GM19328 (cell line): ENCODE results near the gene TMEM178B.

Experiments
- ATAC-seq: cut with Tn5 transposase; IDR thresholded peaks from one replicate; pipeline ENCODE4 v1.9.1; 2021; ENCODE audit warnings: mild to moderate bottlenecking, moderate library complexity; ENCODE audit not compliant: unreplicated experiment

TMEM178B gene

DNA sequence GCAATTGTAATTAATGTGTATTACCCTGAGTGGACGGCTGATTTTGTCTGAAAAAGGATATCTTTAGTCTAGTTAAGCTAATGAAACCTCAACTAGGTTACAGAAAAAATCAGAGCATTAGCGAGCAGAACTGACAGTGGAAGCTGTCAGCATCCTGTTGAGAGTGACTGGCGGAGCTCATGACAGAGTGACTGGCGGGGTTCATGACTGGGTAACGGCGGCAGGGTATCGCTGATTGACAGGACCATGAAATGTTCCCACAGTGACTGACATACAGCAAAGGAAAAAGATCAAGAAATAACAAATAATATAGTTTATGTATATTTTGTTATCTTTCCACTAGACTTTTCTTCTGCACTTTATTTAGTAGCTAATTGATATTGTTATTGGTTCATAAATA lies 274.9 kb downstream of the TMEM178B start:
- no peak for ATAC-seq

GRCh38 chr7:141349338-141349737 lies 275.5 kb downstream of the TMEM178B start:
- no peak for ATAC-seq

DNA sequence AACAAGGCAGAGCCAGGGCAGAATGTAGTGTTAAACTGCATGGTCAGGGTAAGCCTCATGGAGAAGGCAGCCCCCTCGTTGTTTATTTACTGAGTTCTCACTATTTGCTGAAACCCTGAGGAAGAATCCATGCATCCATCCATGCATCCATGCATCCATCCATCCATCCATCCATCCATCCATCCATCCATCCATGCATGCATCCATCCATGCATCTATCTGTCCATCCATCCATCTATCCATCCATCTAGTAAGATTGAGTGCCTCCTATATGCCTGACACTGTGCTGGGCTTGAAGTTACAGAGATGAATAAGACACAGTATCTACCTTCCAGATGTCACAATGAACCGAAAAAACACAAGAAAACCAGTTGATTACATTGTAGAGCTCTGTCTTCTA lies 275.9 kb downstream of the TMEM178B start:
- ATAC-seq = no peak

DNA sequence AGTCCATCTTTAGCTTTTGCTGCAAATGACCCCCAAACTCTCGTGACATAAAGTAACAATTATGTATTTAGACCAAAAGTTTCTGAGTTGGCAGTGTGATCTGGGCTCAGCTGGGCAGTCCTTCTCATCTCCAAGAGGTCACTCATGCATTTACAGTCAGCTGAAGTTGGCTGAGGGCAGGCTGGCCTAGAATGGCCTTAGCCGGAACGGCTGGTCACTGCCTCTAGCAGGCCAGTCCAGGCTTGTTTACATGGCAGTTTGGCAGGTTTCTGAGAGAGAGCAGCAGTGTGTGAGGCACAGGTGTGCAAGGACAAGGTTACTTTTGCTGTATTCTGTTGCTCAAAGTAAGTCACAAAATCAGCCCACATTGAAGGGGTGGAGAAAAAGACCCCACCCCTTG lies 277.3 kb downstream of the TMEM178B start:
- no peak for ATAC-seq

GRCh38 chr7:141352955-141353354 lies 279.1 kb downstream of the TMEM178B start:
- ATAC-seq = no peak

GRCh38 chr7:141354251-141354650 lies 280.4 kb downstream of the TMEM178B start:
- no peak for ATAC-seq

DNA sequence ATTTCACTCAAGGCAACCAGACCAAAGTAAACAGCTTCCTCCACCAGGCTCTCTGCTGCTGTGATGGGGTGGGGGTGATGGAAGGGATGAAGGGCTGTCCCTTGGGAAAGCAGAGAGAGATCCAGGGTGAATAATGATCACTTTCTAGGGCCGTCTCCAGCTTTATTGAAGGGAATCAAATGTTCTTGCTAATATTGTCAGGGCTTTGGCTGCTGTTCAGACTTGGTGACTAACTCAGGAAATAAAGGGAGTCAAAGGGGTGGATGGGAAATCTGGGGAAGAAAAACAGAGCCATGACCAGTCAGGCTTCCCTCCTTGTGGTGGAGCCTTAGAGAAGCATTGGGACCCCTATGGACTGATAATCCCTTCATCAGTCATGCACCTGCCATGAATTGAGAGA lies 281.2 kb downstream of the TMEM178B start:
- ATAC-seq = no peak

- ATAC-seq = no peak
Measured at GRCh38 chr7:141356161-141356560, 282.3 kb downstream of the TMEM178B start.

DNA sequence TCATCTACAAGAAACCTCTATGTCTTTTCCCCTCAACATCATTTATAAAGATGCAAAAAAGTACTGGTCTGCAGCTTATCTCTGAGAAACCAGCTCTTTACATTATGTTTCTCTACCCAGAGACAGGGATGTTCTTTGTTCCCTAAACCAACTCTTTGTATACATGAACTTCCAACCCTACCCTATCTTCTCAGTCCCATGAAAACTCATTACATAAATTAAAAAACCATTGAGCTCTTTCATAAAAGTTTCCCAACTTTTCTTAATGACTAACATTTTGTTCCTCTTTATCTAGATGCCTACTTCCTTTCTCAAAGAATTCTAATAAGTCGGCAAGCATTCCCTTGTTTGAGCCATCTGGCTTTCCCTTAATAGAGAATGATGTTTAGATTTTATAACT lies 284.5 kb downstream of the TMEM178B start:
- ATAC-seq = no peak

- no peak for ATAC-seq
Measured at GRCh38 chr7:141359262-141359661, 285.4 kb downstream of the TMEM178B start.

DNA sequence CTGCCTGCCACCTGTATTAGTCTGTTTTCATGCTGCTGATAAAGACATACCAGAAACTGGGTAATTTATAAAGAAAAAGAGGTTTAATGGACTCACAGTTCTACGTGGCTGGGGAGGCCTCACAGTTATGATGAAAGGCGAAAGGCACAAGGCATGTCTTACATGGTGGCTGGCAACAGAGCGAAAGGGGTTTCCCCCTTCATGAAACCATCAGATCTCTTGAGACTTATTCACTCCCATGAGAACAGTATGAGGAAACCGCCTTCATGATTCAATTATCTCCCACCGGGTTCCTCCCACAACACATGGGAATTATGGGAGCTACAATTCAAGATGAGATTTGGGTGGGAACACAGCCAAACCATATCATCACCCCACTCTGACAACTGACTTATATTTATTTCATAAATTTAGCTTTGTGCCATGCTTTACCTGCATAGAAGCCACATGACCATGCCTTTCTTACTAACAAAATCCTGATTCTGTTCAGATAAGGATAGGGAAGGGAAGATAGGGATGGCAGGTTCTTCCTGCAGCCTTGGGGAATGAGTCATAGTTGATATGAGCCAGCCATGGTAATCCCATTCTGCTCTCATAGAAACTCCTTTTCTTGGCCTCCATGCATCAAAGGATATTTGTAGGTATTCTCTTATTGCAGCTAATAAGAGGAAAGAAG lies 286.0 kb downstream of the TMEM178B start:
- ATAC-seq = no peak

- ATAC-seq = no peak
Measured at GRCh38 chr7:141360416-141360760, 286.5 kb downstream of the TMEM178B start.

- ATAC-seq = no peak
Measured at GRCh38 chr7:141360803-141361202, 286.9 kb downstream of the TMEM178B start.

GRCh38 chr7:141361479-141361878 lies 287.6 kb downstream of the TMEM178B start:
- ATAC-seq = no peak

GRCh38 chr7:141361960-141362359 lies 288.1 kb downstream of the TMEM178B start:
- no peak for ATAC-seq

DNA sequence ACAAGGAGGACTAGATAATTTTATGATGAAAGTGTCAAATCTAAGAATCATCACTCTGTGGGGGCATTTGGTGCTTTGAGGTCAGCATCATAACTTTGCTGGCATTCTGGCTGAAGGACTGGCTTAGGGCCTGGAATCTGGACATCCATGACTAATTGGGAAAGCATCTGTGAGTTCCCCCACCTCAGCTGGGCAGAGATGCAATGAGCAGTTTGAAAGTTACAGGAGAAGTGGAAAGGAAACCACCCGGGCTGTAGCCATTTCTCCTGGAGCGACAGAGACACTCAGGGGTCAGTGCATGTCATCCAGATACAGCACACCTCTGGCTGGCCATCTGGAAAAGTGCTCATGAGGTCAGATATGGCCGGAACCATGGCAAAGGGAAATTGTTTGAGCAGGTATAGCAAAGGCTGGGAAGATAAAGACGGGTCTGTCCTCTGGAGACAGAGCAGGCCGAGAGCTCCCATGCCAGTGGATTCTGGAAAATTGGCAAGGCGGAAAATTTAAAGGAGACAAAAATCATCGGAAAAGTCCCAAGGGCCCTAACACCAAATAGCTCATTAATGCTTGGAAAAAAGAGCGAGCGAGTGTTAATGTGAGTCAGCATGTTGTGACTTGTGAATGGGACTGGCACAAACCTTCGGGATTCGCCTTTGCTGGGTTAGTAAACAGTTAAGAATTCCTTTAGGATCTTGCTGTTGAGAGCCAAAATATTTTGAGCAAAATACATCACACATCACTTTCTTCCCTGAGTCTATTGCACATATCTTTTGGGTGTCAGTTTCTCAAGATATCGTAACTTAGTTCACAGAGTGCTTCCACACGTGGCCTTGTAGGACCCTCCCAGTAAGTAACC lies 288.9 kb downstream of the TMEM178B start:
- no peak for ATAC-seq

DNA sequence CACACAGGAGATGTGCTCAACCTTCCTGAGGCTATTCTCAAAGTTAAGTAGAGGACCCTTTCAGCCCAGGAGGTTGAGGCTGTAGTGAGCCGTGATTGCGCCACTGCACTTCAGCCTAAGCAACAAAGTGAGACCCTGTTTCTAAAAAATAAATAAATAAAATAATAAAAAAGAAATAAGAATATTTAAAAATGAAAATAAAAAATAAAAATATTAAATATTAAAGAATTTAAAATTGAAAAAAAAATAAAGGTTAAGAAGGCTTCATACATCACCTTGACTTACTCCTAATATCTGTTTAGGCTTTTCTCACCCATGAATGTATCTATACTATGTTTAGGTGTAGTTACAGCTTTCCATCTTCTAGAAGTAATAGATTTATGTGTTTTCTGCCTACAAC lies 289.9 kb downstream of the TMEM178B start:
- ATAC-seq = no peak

DNA sequence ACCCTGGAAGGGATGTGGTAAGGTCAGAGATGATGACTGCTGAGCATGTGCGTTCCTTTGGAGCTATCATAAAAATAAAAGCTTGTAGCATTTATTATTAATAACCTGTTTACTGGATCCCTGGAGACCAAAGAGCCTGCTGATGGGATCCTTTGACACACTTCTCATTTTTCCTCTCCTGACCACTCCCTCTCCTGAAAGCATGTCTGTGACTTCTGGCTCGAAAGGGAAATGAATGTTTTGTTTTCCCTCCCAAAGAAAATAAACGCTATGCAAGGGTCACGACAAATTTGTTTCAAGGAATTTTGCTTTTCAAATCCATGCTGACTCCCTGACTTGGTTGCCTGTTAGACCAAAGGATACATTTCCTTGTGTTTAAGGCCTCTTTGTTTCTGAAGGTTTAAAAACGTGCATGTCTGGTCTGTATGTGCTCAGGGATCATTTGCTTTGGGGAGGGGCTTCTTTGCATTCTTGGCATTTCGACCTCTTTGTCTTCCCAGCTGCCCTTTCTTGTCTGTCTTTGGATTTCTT lies 292.3 kb downstream of the TMEM178B start:
- no peak for ATAC-seq

DNA sequence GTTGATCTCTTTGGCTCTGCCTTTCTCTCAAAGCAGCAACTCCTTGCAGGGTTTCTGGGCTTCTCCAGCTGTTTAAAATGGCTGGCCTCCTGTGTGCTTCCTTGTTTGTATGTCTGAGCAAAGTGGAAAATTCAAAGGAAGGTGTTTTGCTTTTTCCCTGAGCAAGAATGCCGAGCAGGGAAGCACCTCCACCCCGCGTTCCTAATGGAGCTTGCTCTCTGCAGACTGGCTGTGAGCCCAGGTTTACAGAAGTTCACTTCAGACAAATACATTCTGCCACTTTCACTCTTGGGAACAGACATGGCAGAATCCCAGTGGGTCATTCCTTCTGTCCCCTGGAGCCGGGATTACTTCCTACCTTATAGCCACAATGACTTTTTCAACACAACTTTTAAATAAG lies 295.6 kb downstream of the TMEM178B start:
- no peak for ATAC-seq

DNA sequence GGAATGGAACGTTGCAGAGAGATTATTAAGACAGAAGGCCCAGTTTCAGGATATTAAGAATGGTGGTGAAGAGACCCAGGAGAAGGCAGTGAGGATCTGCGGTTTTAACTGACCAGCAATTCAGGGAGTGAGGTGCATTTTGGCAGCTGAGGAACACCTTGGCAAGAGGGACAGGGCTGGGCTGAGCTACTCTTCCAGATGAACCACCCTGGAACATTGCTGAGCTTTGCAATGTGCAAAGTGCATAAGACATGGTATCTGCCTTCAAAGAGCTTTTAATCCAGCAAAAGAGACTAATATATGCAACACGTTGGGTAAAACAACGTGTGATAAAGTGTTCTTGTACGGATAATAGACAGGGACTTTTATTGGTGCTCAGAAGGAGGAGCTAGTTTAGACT lies 296.3 kb downstream of the TMEM178B start:
- no peak for ATAC-seq

DNA sequence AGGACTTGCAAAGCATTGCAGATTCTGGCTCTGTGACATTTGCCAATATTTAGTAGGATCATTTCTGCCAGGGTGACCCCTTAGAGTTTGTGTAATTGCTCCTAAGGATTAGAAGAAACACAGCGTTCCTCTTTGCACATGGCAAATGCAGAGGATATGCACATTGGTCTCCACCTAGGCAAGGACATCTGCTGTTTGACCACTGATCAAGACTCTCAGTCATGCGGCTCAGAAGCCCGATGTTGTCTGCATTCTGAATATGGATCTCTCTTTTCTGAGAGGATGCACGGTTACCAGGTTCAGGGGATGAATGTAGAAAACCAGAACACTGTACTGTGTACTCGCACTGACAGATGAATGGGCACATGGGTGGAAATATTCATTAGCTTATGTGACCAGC lies 296.8 kb downstream of the TMEM178B start:
- no peak for ATAC-seq

DNA sequence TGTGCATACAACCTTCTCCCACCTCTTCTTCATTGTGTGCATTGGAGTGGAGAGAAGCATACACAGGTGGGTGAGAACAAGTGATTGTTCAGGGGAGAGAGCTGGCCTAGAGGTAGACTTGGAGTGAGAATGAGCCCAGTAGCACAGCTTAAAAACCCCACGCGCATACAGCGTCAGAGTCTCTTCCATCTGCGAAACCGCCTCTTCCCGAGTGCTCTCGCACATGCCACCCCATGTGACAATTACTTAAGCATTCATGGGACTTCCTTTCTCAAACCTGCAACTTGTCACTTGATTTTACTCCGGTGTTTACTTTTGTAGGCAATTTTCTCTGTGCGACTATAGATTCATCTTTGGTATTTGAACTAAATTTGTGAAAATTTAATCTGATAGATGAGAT lies 300.6 kb downstream of the TMEM178B start:
- no peak for ATAC-seq
